Hepatocyte (in vitro differentiated cells): ENCODE results near the gene SCYGR5. TPM values are rescaled to one million over a fixed set of nuclear protein-coding genes. Genes with fewer than 3 reads are reported as not detected.

ENCODE experiments used
- DNase-seq: peaks from one replicate; pipeline ENCODE4 v3.0.0-alpha.2; 2016; ENCODE audit warnings: low spot score
- H2AFZ ChIP-seq: fragments of 200-600 bp; sonication (generic); 2 replicates; pipeline ENCODE4 v1.6.0; 2016; ENCODE audit warnings: antibody characterized with exemption, mild to moderate bottlenecking
- H3K27ac ChIP-seq: fragments of 200-600 bp; sonication (generic); 2 replicates; pipeline ENCODE4 v1.5.1; 2016; ENCODE audit warnings: mild to moderate bottlenecking
- H3K27me3 ChIP-seq: fragments of 200-600 bp; sonication (generic); 2 replicates; pipeline ENCODE4 v1.6.1; 2016
- H3K36me3 ChIP-seq: fragments of 200-600 bp; sonication (generic); replicated peaks from 2 replicates; pipeline ENCODE4 v1.5.1; 2016; ENCODE audit warnings: low read depth; ENCODE audit not compliant: insufficient read depth
- H3K4me1 ChIP-seq: fragments of 200-600 bp; sonication (generic); 2 replicates; pipeline ENCODE4 v1.5.1; 2016; ENCODE audit warnings: mild to moderate bottlenecking, moderate library complexity; ENCODE audit not compliant: insufficient read depth
- H3K4me2 ChIP-seq: fragments of 200-600 bp; sonication (generic); 2 replicates; pipeline ENCODE4 v1.6.0; 2016
- H3K4me3 ChIP-seq: fragments of 200-600 bp; sonication (generic); 2 replicates; pipeline ENCODE4 v1.5.1; 2016; ENCODE audit warnings: mild to moderate bottlenecking
- H3K79me2 ChIP-seq: fragments of 200-600 bp; sonication (generic); 2 replicates; pipeline ENCODE4 v1.6.0; 2017; ENCODE audit warnings: mild to moderate bottlenecking
- H3K9me2 ChIP-seq: fragments of 200-600 bp; sonication (generic); replicated peaks from 2 replicates; pipeline ENCODE4 v1.6.0; 2017; ENCODE audit warnings: mild to moderate bottlenecking; ENCODE audit not compliant: insufficient read depth
- H3K9me3 ChIP-seq: fragments of 200-600 bp; sonication (generic); 2 replicates; pipeline ENCODE4 v1.5.1; 2016; ENCODE audit warnings: low read depth, mild to moderate bottlenecking
- H4K20me1 ChIP-seq: fragments of 200-600 bp; sonication (generic); 2 replicates; pipeline ENCODE4 v1.6.0; 2016; ENCODE audit warnings: mild to moderate bottlenecking; ENCODE audit not compliant: insufficient read depth, poor library complexity, severe bottlenecking
- CTCF ChIP-seq: fragments of 200-600 bp; sonication (generic); IDR thresholded peaks from 2 replicates; pipeline ENCODE4 v1.5.1; 2016; ENCODE audit warnings: antibody characterized with exemption, mild to moderate bottlenecking; ENCODE audit not compliant: poor library complexity
- EZH2 ChIP-seq: fragments of 200-600 bp; sonication (generic); IDR thresholded peaks from 2 replicates; pipeline ENCODE4 v1.6.1; 2016; ENCODE audit warnings: antibody characterized with exemption, mild to moderate bottlenecking, borderline replicate concordance
- EZH2phosphoT487 ChIP-seq: fragments of 200-600 bp; sonication (generic); IDR thresholded peaks from one replicate; pipeline ENCODE4 v1.6.1; 2018; ENCODE audit warnings: antibody characterized with exemption, mild to moderate bottlenecking, low read depth, moderate library complexity; ENCODE audit not compliant: unreplicated experiment, severe bottlenecking
- WGBS: methylation state at CpG from one replicate; pipeline ENCODE4 v1.1.6; 2016; ENCODE audit warnings: low lambda C conversion rate; ENCODE audit errors: missing lambda C conversion rate; 5-methylcytosine and 5-hydroxymethylcytosine counted together
- polyA plus RNA-seq: library from polyadenylated mRNA; unstranded; fragments of >200 nt; fragmentation: Nextera tagmentation; extraction: Ambion mirVana; gene quantifications from 2 replicates; pipeline ENCODE4 v1.2.1, GENCODE V29; 2016
- total RNA-seq: library from RNA; depleted of rRNA; stranded (reverse); fragments of >200 nt; gene quantifications from 2 replicates; pipeline ENCODE4 v1.2.3, GENCODE V29; 2014

SCYGR5 gene
- total and polyA plus RNA-seq, 2 experiments from 2014 or later = not detected

GRCh38 chr2:227703961-227704360, 37.4 kb downstream of the SCYGR5 start:
- TF ChIP-seq CTCF (no peak), EZH2 (no peak)
- peaks cover 18% of the 10 kb centered on the region for H3K4me1 ChIP-seq
- H2AFZ ChIP-seq = no peak overlapping the region
- H4K20me1 ChIP-seq = no peaks in the 10 kb centered on the region
- H3K79me2 ChIP-seq = peaks cover 3% of the 10 kb centered on the region
- peak overlapping the region; percentile 81 for H3K27ac ChIP-seq
- WGBS = 88% methylated on average over 3 of the region's 3 CpGs
- H3K9me3 ChIP-seq = no peaks in the 10 kb centered on the region
- no peaks in the 10 kb centered on the region for H3K9me2 ChIP-seq
- H3K4me2 ChIP-seq = no peak overlapping the region
- no peak overlapping the region for H3K4me3 ChIP-seq
- no peaks in the 10 kb centered on the region for H3K36me3 ChIP-seq
- H3K27me3 ChIP-seq = no peaks in the 10 kb centered on the region
- DNase-seq = no peak

- H3K4me3 ChIP-seq = no peak overlapping the region
- no peak for TF ChIP-seq EZH2
- no peak for TF ChIP-seq EZH2phosphoT487
- TF ChIP-seq CTCF = no peak
- H3K9me2 ChIP-seq = no peaks in the 10 kb centered on the region
- no peak overlapping the region for H3K4me2 ChIP-seq
- H3K36me3 ChIP-seq = no peaks in the 10 kb centered on the region
- no peaks in the 10 kb centered on the region for H4K20me1 ChIP-seq
- peaks cover 17% of the 10 kb centered on the region for H3K4me1 ChIP-seq
- H3K27me3 ChIP-seq = no peaks in the 10 kb centered on the region
- H3K79me2 ChIP-seq = peaks cover 20% of the 10 kb centered on the region
- H2AFZ ChIP-seq = no peak overlapping the region
- peak overlapping the region; percentile 37 for H3K27ac ChIP-seq
- WGBS = 67% methylated on average over 4 of the region's 4 CpGs
- DNase-seq = peak; percentile 23
- no peaks in the 10 kb centered on the region for H3K9me3 ChIP-seq
Measured at GRCh38 chr2:227706859-227707258, 40.3 kb downstream of the SCYGR5 start.

GRCh38 chr2:227707390-227707789, 40.8 kb downstream of the SCYGR5 start:
- TF ChIP-seq EZH2phosphoT487 = no peak
- no peak for TF ChIP-seq CTCF
- Histone ChIP-seq H3K4me1 (peaks cover 14% of the 10 kb centered on the region), H4K20me1 (no peaks in the 10 kb centered on the region), H3K27ac (peak overlapping the region; percentile 37), H3K4me3 (no peak overlapping the region), H3K36me3 (no peaks in the 10 kb centered on the region), H3K4me2 (no peak overlapping the region), H3K79me2 (peaks cover 25% of the 10 kb centered on the region), H2AFZ (no peak overlapping the region), H3K9me2 (no peaks in the 10 kb centered on the region), H3K9me3 (no peaks in the 10 kb centered on the region), H3K27me3 (no peaks in the 10 kb centered on the region)
- 81% methylated on average over 6 of the region's 6 CpGs for WGBS
- DNase-seq = no peak

GRCh38 chr2:227710986-227711385, 44.4 kb downstream of the SCYGR5 start:
- H3K4me1 ChIP-seq = no peaks in the 10 kb centered on the region
- TF ChIP-seq EZH2phosphoT487 (no peak), EZH2 (no peak), CTCF (no peak)
- H3K27me3 ChIP-seq = no peaks in the 10 kb centered on the region
- H3K79me2 ChIP-seq = peaks cover 39% of the 10 kb centered on the region
- H3K9me3 ChIP-seq = no peaks in the 10 kb centered on the region
- H3K36me3 ChIP-seq = no peaks in the 10 kb centered on the region
- H3K9me2 ChIP-seq = no peaks in the 10 kb centered on the region
- WGBS = 95% methylated on average over 7 of the region's 7 CpGs
- H3K4me2 ChIP-seq = no peak overlapping the region
- DNase-seq = no peak
- no peak overlapping the region for H3K27ac ChIP-seq
- H4K20me1 ChIP-seq = no peaks in the 10 kb centered on the region
- H3K4me3 ChIP-seq = no peak overlapping the region
- H2AFZ ChIP-seq = no peak overlapping the region
